HG03432 (cell line): ENCODE measurements around the gene PLCH2.
"Not testable (repeated sequence)": the region's sequence is repeated elsewhere in the genome, so short reads cannot be mapped to it uniquely, and the experiment has no call there.

Source experiments
- ATAC-seq: cut with Tn5 transposase; IDR thresholded peaks from one replicate; pipeline ENCODE4 v1.9.1; 2021; ENCODE audit warnings: mild to moderate bottlenecking, moderate library complexity; ENCODE audit not compliant: unreplicated experiment

PLCH2 gene

GRCh38 chr1:2439369-2439768, 36.7 kb upstream of the PLCH2 start:
- no peak for ATAC-seq

GRCh38 chr1:2440346-2440745, 35.7 kb upstream of the PLCH2 start:
- not testable (repeated sequence) for ATAC-seq

DNA sequence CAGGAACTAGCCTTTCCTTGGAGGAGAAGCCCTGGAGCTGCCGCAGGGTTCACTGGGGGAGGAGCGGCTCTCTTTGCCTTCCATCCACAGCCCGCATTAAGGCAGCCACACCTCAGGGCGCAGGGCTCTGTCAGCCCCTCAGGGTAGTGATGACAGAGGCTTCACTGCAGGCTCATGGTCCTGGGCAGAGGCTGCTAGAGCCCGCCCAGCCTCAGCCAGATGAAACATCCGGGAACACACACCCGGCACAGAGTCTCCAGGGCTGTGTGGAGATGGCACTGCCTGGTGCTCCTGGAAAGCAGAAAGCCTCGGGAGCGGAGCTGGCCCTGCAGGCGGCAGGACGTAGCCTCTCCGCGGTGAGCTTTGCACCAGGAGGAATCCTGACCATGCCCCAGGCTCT, 34.3 kb upstream of the PLCH2 start:
- no peak for ATAC-seq

- no peak for ATAC-seq
Measured at GRCh38 chr1:2442661-2443060, 33.4 kb upstream of the PLCH2 start.

- no peak for ATAC-seq
Measured at GRCh38 chr1:2443277-2444137, 32.6 kb upstream of the PLCH2 start.

GRCh38 chr1:2444138-2444591, 31.9 kb upstream of the PLCH2 start:
- ATAC-seq = no peak

- no peak for ATAC-seq
Measured at GRCh38 chr1:2445162-2445822, 30.8 kb upstream of the PLCH2 start.

DNA sequence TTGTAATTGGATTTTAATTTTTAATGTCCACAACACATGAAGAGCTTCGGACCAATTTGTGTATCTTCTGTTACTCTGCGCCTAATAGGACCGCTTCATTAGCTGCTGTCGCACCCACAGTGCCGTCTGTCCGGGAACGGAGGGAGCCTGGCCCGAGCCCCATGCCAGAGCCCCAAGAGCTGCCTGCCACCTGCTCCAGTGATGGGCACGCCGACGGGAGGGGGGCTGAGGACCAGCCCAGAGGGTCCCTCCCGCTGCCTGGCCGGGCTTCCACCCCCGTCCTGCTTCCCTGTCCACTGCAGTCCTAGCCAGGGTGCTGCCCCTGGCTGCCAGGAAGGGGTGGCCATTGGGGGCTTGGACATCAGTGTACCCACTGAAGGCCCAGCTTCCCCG, 30.3 kb upstream of the PLCH2 start:
- ATAC-seq = no peak

DNA sequence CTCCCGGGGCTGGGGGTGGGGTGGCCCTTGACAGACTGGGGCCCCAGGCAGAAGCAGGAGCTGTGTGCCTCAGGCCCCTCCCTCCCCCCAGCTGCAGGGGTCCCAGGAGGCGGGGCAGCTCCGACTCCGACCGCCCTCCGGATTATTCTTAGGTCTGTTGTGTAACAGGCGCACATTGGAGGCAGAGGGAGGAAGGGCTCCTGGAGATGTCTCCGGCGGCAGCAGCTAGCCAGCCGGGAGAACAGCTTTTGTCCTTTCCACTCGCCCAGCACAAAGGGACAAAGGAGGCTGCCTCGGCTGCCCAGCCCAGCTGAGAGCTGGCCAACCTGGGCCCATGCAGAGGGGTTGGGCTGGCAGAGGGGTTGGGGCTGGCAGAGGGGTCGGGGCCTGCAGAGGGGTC, 29.7 kb upstream of the PLCH2 start:
- no peak for ATAC-seq

DNA sequence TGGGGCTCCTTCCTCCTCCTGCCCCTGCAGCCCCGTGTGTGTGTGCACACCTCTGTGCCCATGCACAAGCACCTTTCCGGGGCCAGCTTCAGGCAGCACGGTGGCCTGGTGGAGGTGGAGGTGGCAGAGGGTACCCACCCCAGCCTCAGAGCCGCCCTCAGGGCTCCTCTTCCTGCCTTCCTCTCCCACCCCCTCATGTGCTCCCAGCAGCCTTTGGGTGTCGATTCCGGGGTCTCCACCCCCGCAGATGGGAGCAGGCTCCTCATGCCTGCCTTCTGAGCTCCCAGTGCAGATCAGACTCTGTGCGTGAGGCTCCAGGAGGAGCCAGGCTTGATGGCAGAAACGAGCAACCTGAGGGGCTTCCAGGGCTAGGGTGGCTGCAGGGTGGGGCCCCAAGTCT, 29.2 kb upstream of the PLCH2 start:
- ATAC-seq = no peak

- ATAC-seq = no peak
Measured at GRCh38 chr1:2447276-2448097, 28.6 kb upstream of the PLCH2 start.

DNA sequence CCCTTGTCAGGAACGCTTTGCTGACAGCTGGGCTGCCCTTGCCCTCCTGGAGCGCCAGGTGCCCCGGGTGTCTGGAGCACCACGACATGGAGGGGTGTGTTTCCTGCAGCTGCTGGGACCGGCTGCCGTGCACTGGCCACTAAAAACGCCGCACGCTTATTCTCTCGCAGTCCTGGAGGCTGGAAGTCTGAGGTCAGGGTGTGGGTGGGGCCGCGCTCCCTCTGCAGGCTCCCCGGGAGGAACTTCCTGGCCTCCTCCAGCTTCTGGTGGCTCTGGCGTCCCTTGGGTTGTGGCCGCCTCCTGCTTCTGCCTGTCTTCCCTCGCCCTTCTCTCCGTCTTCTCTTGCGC, 28.0 kb upstream of the PLCH2 start:
- no peak for ATAC-seq

DNA sequence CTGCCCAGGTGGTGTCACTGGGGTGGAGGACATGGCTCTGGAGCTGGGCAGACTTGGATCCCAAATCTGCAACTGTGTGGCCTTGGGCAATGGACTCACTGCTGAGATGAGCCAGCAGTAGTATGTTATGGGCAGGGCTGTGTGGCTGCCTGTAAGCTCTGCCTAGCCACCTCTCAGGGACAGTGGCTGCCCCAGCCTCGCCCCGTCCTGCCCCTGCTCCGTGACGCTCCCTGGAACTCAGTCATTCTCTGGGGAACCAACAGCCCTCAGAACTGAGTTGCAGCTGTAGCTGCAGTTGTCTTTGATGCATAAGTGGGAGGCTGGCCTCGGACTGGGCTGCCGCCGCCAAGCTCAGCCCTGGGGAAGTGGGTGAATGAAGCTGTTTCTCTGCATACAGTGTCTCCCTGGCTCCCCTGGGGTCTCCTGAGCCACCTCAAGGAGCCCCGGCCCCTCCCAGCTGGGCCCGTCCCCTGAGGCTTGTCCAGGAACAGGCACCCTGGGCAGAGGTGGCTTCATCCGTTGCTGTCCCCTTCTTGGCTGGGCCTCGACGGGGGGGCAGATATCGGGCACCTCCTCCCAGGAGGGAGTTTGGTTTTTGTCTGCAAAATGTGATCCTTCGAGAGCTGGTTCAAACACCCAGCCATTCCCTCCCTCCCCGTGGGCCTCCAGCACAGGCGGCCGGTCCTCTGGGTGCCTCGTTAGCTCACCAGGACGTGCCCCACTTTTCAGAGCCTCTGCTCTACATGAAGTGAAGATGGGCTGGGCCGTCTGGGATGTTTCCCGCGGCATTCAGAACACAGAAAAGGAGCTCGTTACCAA, 26.2 kb upstream of the PLCH2 start:
- no peak for ATAC-seq

DNA sequence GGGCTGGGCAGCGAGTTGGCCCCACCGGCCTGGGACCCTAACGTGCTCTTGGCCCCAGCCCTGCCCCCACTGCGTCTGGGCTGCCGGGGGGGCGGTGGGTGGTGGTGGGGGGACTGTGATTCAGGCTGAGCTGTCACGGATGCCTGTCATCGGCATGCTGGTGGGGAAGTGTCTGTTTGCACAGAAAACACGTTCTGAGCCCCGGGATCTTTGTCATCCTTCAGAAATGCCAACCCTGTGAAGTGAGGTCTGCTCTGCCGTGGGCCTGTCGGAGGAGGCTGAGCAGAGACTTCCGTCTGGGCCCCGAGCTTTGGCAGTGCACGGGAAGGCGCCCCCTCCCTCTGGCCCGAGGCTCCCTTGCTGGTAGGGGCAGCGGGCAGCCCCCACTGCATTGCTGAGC, 24.3 kb upstream of the PLCH2 start:
- ATAC-seq = no peak

GRCh38 chr1:2452201-2452931, 23.7 kb upstream of the PLCH2 start:
- ATAC-seq = no peak

DNA sequence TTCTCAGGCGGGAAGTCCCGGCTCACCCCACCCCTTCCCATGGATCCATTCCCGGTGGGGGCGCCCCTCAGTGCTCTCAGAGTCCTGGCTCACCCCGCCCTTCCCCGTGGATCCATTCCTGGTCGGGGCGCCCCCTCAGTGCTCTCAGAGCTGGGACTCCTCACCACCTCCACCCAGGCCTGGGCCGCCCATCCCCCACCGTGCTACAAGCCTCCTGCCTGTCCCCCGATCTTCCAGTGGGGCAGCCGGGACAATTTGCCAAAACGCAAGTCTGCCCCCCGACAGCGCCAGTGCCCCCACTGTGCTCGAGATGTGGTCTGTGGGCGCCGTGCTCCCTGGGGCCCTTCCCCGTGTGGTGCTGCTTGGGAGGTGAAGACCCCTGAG, 23.2 kb upstream of the PLCH2 start:
- ATAC-seq = no peak

DNA sequence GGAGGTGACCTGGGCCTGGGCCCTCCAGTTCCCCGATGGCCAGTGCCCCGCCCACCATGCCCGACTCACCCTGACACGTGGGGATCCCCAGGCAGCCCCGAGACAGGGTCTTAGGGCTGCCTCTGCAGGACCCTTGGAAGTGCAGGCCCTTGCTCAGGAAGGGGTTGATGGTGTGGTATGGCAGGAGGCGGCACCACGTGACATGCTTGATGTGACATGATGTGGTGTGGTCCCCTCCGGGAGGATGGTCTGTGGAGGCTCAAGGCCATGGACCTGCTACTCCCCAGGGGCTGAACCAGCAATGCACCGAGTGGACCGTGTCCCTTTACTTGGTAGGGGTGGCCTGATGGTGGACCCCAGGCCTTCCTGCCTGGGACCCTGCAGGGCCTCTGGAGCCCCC, 21.9 kb upstream of the PLCH2 start:
- ATAC-seq = no peak

DNA sequence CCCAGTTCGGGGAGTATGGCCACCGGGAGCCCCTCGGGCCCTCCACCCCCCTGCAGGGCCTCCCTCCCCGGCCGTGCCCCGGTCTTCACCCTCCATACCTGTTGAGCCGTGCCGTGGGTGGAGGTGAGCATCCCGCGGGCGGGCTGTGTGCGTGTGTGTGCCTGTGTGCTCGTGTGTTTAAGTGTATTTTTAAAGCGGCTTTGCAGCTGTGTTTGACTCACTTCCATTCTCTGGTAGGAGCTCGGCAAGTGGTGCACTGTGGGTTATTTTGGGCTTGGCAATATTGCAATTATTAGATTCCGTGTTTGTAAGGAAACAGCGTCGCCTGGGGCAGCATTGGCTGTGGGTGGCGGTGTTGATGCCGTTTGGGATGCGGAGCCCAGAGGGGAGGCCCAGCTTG, 20.3 kb upstream of the PLCH2 start:
- no peak for ATAC-seq

DNA sequence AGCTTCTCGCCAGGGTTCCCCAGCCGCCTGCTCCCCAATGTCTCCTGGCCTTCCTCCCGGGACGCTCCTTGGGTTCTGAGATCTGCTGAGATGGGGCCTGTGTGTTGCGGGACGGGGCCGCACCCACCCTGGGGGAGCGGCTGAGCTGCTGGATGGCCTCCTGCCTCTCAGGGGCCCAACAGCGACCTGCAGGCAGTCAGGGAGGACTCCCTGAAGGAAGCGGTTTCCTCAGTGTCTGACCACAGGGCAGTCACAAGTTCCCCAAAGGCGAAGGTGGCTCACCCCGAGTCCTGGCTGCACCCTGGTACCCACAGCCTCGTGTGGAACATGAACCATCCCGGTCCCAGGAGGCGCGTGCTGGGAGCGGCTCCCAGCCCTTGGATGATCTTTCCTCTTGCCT, 18.6 kb upstream of the PLCH2 start:
- no peak for ATAC-seq

GRCh38 chr1:2458687-2459086, 17.4 kb upstream of the PLCH2 start:
- ATAC-seq = no peak
